Measurements from ENCODE around the gene COMMD10. TPM values are rescaled to one million over a fixed set of nuclear protein-coding genes. Genes with fewer than 3 reads are reported as not detected.

COMMD10 gene
- total and polyA plus RNA-seq, 2 of the 8 experiments (the other 6 are each of a cell fraction or from before 2014, with no cell fraction given), result 16.5 to 43.4 TPM

- H3K4me1 ChIP-seq (replicated peaks in 1 of 4; ENCODE audit: control insufficient read depth in 3 of 4, insufficient read depth in 4 of 4, low read length in 3 of 4), result peaks cover 0 to 3% (median 1%) of the 10 kb centered on the region in 4 experiments; a peak in 1 of 7 replicates
- no peak overlapping the region for H2BK15ac ChIP-seq (ENCODE audit: low read length)
- no peaks in the 10 kb centered on the region for H3K79me1 ChIP-seq (ENCODE audit: low read depth, low read length)
- H3K4ac ChIP-seq (replicated peaks; ENCODE audit: insufficient read length, low read depth, low read length), result no peak overlapping the region
- H3K9ac ChIP-seq (replicated peaks in 1 of 4; ENCODE audit: extremely low read depth in 1 of 4, low read depth in 3 of 4, low read length in 3 of 4), result no peak overlapping the region
- no peak overlapping the region for H2BK20ac ChIP-seq (ENCODE audit: low read length)
- H4K20me1 ChIP-seq (replicated peaks in 1 of 2; ENCODE audit: control insufficient read depth in 1 of 2, insufficient read depth in 2 of 2, low read length in 2 of 2), result no peaks in the 10 kb centered on the region
- WGBS, 2 experiments (ENCODE audit: extremely low coverage in 1 of 2, insufficient coverage in 1 of 2, insufficient read length in 1 of 2, insufficient replicate concordance in 2 of 2, low coverage in 1 of 2, low lambda C conversion rate in 2 of 2, missing lambda C conversion rate in 1 of 2), result 80% methylated on average over 3 of the region's 3 CpGs; no CpG with 5 or more reads in 1 of the 2 experiments
- ChIA-PET CTCF (ENCODE audit: partially characterized antibody) (interaction anchor here (1.2 to 1.4 kb wide), 2 partner anchors 23 to 128 kb away, joined by 3 to 4 read pairs; no protein-coding TSS in a partner anchor), POLR2A (ENCODE audit: partially characterized antibody) (no interaction called here)
- H3K4me2 ChIP-seq (ENCODE audit: insufficient read depth in 1 of 2, low read depth in 2 of 2, low read length in 2 of 2), result no peak overlapping the region
- no peak overlapping the region for H3K27ac ChIP-seq (ENCODE audit: low read depth, low read length)
- no peak overlapping the region for H3K23ac ChIP-seq (ENCODE audit: insufficient read length)
- no peak overlapping the region for H2AFZ ChIP-seq (ENCODE audit: low read length)
- H4K5ac ChIP-seq (ENCODE audit: insufficient read length, low read depth, low read length), result no peak overlapping the region
- H3K18ac ChIP-seq (ENCODE audit: extremely low read depth, low read length), result no peak overlapping the region
- TF ChIP-seq SIRT6 (IDR thresholded peaks at IDR 0.05; ENCODE audit: low read length) (no peak), SP4 (IDR thresholded peaks at IDR 0.05; ENCODE audit: low read length) (no peak), CREB1 (IDR thresholded peaks at IDR 0.05) (no peak), EZH2 (IDR thresholded peaks at IDR 0.05; ENCODE audit: low read depth, low read length, severe bottlenecking) (no peak), POLR2AphosphoS5 (IDR thresholded peaks at IDR 0.05; ENCODE audit: low read depth, low read length) (no peak), SRF (IDR thresholded peaks at IDR 0.05; ENCODE audit: low read depth, low read length) (no peak), BCL11A (IDR thresholded peaks at IDR 0.05; ENCODE audit: low read depth in 2 of 2, low read length in 2 of 2) (no peak), HDAC6 (IDR thresholded peaks at IDR 0.05; ENCODE audit: low read depth, low read length) (no peak), NANOG (IDR thresholded peaks at IDR 0.05; ENCODE audit: insufficient read depth, low read depth, low read length, poor library complexity, severe bottlenecking) (no peak), NRF1 (IDR thresholded peaks at IDR 0.05; ENCODE audit: low read depth, low read length) (no peak)
- TF ChIP-seq, protein P1, sequence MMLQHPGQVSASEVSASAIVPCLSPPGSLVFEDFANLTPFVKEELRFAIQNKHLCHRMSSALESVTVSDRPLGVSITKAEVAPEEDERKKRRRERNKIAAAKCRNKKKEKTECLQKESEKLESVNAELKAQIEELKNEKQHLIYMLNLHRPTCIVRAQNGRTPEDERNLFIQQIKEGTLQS (IDR thresholded peaks at IDR 0.05; ENCODE audit: insufficient read depth, low read depth, low read length), result no peak
- DNase-seq (ENCODE audit: low read depth in 1 of 2, low spot score in 2 of 2) (no peak), FAIRE-seq (no peak)
- H4K8ac ChIP-seq (ENCODE audit: extremely low read depth, insufficient read depth, low read length), result no peak overlapping the region
- H3K79me2 ChIP-seq (ENCODE audit: control insufficient read depth in 1 of 2, insufficient read depth in 2 of 2, low read length in 2 of 2), result no peaks in the 10 kb centered on the region
- no peak overlapping the region for H3K14ac ChIP-seq (ENCODE audit: insufficient read length)
- H4K91ac ChIP-seq (replicated peaks; ENCODE audit: insufficient read length, low read length), result no peak overlapping the region
- H3K4me3 ChIP-seq (ENCODE audit: extremely low read depth in 1 of 4, insufficient read depth in 2 of 4, low read depth in 3 of 4, low read length in 4 of 4), result no peak overlapping the region
- H2BK12ac ChIP-seq (ENCODE audit: low read depth, low read length), result no peak overlapping the region
- no peak overlapping the region for H2BK5ac ChIP-seq (ENCODE audit: low read depth, low read length)
- no peaks in the 10 kb centered on the region for H3K9me3 ChIP-seq (ENCODE audit: insufficient read depth in 2 of 2, low read depth in 1 of 2, low read length in 1 of 2)
- H2AK5ac ChIP-seq (ENCODE audit: low read depth, low read length), result no peak overlapping the region
- H3K36me3 ChIP-seq (ENCODE audit: control insufficient read depth in 2 of 4, insufficient read depth in 4 of 4, low read length in 3 of 4), result no peaks in the 10 kb centered on the region
- H3K27me3 ChIP-seq (replicated peaks in 1 of 4; ENCODE audit: control insufficient read depth in 3 of 4, extremely low read depth in 1 of 4, insufficient read depth in 3 of 4, low read length in 3 of 4), result no peaks in the 10 kb centered on the region
- no peak overlapping the region for H2BK120ac ChIP-seq (replicated peaks; ENCODE audit: low read depth, low read length)
- H3K23me2 ChIP-seq (ENCODE audit: low read depth, low read length), result no peaks in the 10 kb centered on the region
- no peak overlapping the region for H3K56ac ChIP-seq (replicated peaks; ENCODE audit: insufficient read length, low read depth, low read length)
Observed at GRCh38 chr5:116265471-116265870, 180.6 kb downstream of the COMMD10 start.

Data from H1 (cell line).